ENCODE results near the gene IRAK4.
"Not testable (repeated sequence)": the region's sequence is repeated elsewhere in the genome, so short reads cannot be mapped to it uniquely, and the experiment has no call there.

Gene IRAK4

DNA sequence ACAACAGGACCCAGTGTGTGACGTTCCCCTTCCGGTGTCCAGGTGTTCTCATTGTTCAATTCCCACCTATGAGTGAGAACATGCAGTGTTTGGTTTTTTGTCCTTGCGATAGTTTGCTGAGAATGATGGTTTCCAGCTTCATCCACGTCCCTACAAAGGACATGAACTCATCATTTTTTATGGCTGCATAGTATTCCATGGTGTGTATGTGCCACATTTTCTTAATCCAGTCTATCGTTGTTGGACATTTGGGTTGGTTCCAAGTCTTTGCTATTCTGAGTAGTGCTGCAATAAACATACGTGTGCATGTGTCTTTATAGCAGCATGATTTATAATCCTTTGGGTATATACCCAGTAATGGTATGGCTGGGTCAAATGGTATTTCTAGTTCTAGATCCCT is 7.4 kb upstream of the IRAK4 start:
- not testable (repeated sequence) for H3K27ac Mint-ChIP-seq; H3K9me3 Mint-ChIP-seq (ENCODE audit: low read depth); H3K27me3 Mint-ChIP-seq; H3K4me3 Mint-ChIP-seq
- Mint-ChIP-seq H3K36me3 (peaks cover 34% of the 10 kb centered on the region), H3K4me1 (ENCODE audit: low read depth) (peaks cover 38% of the 10 kb centered on the region)

DNA sequence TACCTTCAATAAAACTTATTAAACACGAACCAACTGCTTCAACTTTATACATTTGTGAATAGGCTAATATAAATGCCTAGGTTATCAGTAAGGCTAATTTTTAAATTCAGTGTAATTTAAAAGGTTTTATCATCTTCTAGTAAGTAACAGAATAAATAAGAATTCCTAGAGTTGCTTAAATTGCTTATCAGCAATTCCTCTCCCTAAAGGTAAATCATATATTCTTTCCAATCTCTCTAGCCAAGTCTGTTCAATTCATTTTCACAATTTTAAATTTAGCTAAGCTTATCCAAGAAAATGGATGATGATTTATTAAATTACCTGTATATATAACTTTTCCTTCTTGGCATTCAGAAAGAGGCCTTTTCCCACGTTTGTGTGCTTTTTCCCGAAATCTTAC is 4.7 kb upstream of the IRAK4 start:
- H3K9me3 Mint-ChIP-seq (ENCODE audit: low read depth): peaks cover 3% of the 10 kb centered on the region
- H3K4me1 Mint-ChIP-seq (ENCODE audit: low read depth): peaks cover 54% of the 10 kb centered on the region
- peaks cover 39% of the 10 kb centered on the region for H3K36me3 Mint-ChIP-seq
- H3K27ac Mint-ChIP-seq: no peak overlapping the region
- H3K27me3 Mint-ChIP-seq: no peaks in the 10 kb centered on the region
- peak overlapping the region; percentile 13 for H3K4me3 Mint-ChIP-seq

GRCh38 chr12:43758247-43758727 is 464 bp upstream of the IRAK4 start:
- peaks cover 24% of the 10 kb centered on the region for H3K36me3 Mint-ChIP-seq
- H3K4me1 Mint-ChIP-seq (ENCODE audit: low read depth): peaks cover 79% of the 10 kb centered on the region
- peak overlapping the region; percentile 96 for H3K4me3 Mint-ChIP-seq
- H3K27me3 Mint-ChIP-seq: no peaks in the 10 kb centered on the region
- no peaks in the 10 kb centered on the region for H3K9me3 Mint-ChIP-seq (ENCODE audit: low read depth)
- H3K27ac Mint-ChIP-seq: peak overlapping the region; percentile 97

GRCh38 chr12:43760396-43760795 is 1.6 kb downstream of the IRAK4 start:
- Mint-ChIP-seq H3K9me3 (ENCODE audit: low read depth) (no peaks in the 10 kb centered on the region), H3K27ac (peak overlapping the region; percentile 70), H3K4me1 (ENCODE audit: low read depth) (peaks cover 68% of the 10 kb centered on the region), H3K36me3 (peaks cover 9% of the 10 kb centered on the region), H3K4me3 (peak overlapping the region; percentile 96), H3K27me3 (no peaks in the 10 kb centered on the region)

- Mint-ChIP-seq H3K27ac (peak overlapping the region; percentile 50), H3K27me3 (no peaks in the 10 kb centered on the region), H3K4me3 (peak overlapping the region; percentile 96)
These were observed 2.7 kb downstream of the IRAK4 start for GRCh38 chr12:43761500-43761899.

DNA sequence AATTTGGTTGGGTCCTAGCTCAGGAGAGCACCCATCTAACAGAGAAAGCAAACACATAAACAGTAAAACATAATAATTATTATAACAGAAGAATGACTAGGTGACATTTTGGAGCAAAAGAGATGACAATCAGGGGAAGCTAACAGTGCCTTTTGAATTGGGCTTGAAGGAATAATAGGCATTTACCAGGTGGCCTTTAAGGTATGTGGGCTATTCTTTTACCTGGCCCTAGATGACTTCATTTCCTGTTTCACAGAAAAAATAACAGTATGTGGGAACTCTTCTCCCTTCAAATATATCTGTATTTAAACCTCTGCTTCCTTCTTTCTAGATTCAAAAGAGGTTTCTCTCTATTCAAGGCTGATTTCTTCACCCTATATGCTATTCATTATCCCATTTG is 3.8 kb downstream of the IRAK4 start:
- no peaks in the 10 kb centered on the region for H3K36me3 Mint-ChIP-seq
- no peaks in the 10 kb centered on the region for H3K27me3 Mint-ChIP-seq
- no peaks in the 10 kb centered on the region for H3K9me3 Mint-ChIP-seq (ENCODE audit: low read depth)
- H3K4me1 Mint-ChIP-seq (ENCODE audit: low read depth): peaks cover 51% of the 10 kb centered on the region
- H3K4me3 Mint-ChIP-seq: peak overlapping the region; percentile 96
- peak overlapping the region; percentile 50 for H3K27ac Mint-ChIP-seq

More at GRCh38 chr12:43761500-43761899, 2.7 kb downstream of the IRAK4 start:
- Mint-ChIP-seq H3K36me3 (peaks cover 5% of the 10 kb centered on the region), H3K9me3 (ENCODE audit: low read depth) (no peaks in the 10 kb centered on the region), H3K4me1 (ENCODE audit: low read depth) (peaks cover 58% of the 10 kb centered on the region)

GRCh38 chr12:43763769-43764168 is 5.0 kb downstream of the IRAK4 start:
- Mint-ChIP-seq H3K4me1 (ENCODE audit: low read depth) (peaks cover 45% of the 10 kb centered on the region), H3K36me3 (no peaks in the 10 kb centered on the region), H3K4me3 (no peak overlapping the region), H3K27ac (no peak overlapping the region), H3K27me3 (no peaks in the 10 kb centered on the region), H3K9me3 (ENCODE audit: low read depth) (no peaks in the 10 kb centered on the region)

GRCh38 chr12:43764528-43764927 is 5.8 kb downstream of the IRAK4 start:
- no peaks in the 10 kb centered on the region for H3K36me3 Mint-ChIP-seq
- H3K27ac Mint-ChIP-seq: no peak overlapping the region
- H3K4me1 Mint-ChIP-seq (ENCODE audit: low read depth): peaks cover 43% of the 10 kb centered on the region
- no peaks in the 10 kb centered on the region for H3K9me3 Mint-ChIP-seq (ENCODE audit: low read depth)
- H3K27me3 Mint-ChIP-seq: no peaks in the 10 kb centered on the region
- no peak overlapping the region for H3K4me3 Mint-ChIP-seq

GRCh38 chr12:43766291-43766690 is 7.5 kb downstream of the IRAK4 start:
- H3K27me3 Mint-ChIP-seq: no peaks in the 10 kb centered on the region
- no peak overlapping the region for H3K4me3 Mint-ChIP-seq
- peaks cover 11% of the 10 kb centered on the region for H3K36me3 Mint-ChIP-seq
- H3K4me1 Mint-ChIP-seq (ENCODE audit: low read depth): peaks cover 36% of the 10 kb centered on the region
- no peak overlapping the region for H3K27ac Mint-ChIP-seq
- H3K9me3 Mint-ChIP-seq (ENCODE audit: low read depth): no peaks in the 10 kb centered on the region

DNA sequence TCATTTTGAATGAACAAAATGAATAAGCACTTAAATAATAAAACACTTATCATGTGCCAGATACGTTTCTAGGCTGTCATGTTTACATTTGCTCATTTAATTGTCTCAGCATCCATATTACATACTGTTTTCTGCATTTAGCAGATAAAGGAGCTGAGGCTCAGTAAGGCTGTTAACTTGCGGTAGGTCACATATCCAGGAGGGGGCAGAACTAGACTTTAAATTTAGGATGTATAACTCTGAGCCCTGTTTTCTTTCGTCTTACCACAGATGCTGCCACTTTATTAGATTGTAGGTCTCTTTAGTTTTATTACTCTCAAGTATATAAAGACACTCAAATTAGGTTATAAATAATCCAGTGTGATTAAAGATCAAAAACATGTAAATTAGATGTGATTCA is 17.7 kb downstream of the IRAK4 start:
- H3K36me3 Mint-ChIP-seq: peaks cover 5% of the 10 kb centered on the region
- H3K27ac Mint-ChIP-seq: no peak overlapping the region
- no peak overlapping the region for H3K4me3 Mint-ChIP-seq
- H3K4me1 Mint-ChIP-seq (ENCODE audit: low read depth): peaks cover 5% of the 10 kb centered on the region
- no peaks in the 10 kb centered on the region for H3K27me3 Mint-ChIP-seq
- no peaks in the 10 kb centered on the region for H3K9me3 Mint-ChIP-seq (ENCODE audit: low read depth)

DNA sequence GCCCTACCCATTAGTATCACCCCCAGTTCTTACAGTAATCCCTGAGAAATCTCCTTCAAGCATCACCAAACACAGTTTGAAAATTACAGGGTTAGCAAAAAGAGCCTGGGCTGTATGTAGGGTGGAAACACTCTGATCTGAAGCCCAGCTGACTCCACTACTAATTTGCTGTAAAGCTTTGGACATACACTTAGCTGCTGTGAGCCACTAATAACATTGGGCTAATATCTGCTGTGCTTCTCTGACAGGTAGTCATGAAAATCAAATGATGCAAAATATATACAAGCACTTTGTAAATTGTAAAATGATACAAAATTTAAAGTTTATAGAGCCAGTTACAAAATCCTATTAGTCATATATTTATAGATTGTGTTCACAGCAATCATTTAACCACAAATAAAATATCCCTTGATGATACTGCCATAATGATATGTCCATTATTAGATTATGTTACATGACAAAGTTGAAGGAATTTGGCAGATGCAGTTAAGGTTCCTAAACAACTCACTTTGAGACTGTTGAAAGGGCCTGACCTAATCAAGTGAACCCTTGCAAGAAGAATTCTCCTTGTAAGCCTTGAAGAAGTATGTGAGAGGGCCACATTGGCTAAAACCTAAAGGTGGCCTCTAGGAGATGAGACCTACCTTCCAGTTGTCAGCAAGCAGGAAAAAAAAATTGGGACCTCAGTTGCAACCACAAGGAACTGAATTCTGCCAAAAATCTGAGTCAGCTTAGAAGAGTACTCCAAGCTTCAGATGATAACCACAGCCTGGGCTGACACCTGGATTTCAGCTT is 28.3 kb downstream of the IRAK4 start:
- no peaks in the 10 kb centered on the region for H3K4me1 Mint-ChIP-seq (ENCODE audit: low read depth)
- H3K27me3 Mint-ChIP-seq: no peaks in the 10 kb centered on the region
- H3K27ac Mint-ChIP-seq: no peak overlapping the region
- H3K9me3 Mint-ChIP-seq (ENCODE audit: low read depth): no peaks in the 10 kb centered on the region
- no peak overlapping the region for H3K4me3 Mint-ChIP-seq
- peaks cover 12% of the 10 kb centered on the region for H3K36me3 Mint-ChIP-seq

- H3K4me3 Mint-ChIP-seq: no peak overlapping the region
These were observed 31.2 kb downstream of the IRAK4 start for GRCh38 chr12:43789941-43790340.

DNA sequence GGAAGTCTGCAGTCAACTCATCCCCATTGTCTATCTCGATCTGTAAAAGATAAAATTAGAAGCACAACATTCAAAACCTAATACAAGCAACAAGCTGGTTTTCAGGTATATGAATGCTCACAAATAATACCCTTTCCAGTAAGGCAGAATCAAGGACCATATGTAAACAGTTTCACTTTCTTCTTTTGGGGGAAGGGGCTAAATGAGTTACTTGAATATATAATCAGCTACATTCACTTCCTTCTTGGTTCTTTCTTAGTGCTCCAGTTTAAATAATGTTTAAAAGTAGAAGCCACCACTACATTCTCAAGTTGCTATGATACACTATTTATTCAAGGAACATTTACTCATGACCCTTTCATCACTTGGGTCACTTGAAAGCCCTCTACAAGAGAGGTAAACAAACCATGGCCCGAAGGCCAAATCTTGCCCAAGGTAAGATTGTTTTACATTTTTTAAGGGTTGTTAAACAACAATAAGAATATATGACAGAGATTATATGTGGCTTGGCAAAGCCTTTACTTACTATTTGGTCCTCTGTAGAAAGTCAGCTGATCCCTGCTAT is 37.0 kb downstream of the IRAK4 start:
- Mint-ChIP-seq H3K27me3 (no peaks in the 10 kb centered on the region), H3K27ac (peak overlapping the region; percentile 24), H3K9me3 (ENCODE audit: low read depth) (no peaks in the 10 kb centered on the region), H3K36me3 (peaks cover 9% of the 10 kb centered on the region), H3K4me3 (no peak overlapping the region), H3K4me1 (ENCODE audit: low read depth) (peaks cover 7% of the 10 kb centered on the region)

More at GRCh38 chr12:43789941-43790340, 31.2 kb downstream of the IRAK4 start:
- Mint-ChIP-seq H3K4me1 (ENCODE audit: low read depth) (no peaks in the 10 kb centered on the region), H3K9me3 (ENCODE audit: low read depth) (no peaks in the 10 kb centered on the region), H3K27me3 (no peaks in the 10 kb centered on the region), H3K27ac (no peak overlapping the region), H3K36me3 (peaks cover 15% of the 10 kb centered on the region)

DNA sequence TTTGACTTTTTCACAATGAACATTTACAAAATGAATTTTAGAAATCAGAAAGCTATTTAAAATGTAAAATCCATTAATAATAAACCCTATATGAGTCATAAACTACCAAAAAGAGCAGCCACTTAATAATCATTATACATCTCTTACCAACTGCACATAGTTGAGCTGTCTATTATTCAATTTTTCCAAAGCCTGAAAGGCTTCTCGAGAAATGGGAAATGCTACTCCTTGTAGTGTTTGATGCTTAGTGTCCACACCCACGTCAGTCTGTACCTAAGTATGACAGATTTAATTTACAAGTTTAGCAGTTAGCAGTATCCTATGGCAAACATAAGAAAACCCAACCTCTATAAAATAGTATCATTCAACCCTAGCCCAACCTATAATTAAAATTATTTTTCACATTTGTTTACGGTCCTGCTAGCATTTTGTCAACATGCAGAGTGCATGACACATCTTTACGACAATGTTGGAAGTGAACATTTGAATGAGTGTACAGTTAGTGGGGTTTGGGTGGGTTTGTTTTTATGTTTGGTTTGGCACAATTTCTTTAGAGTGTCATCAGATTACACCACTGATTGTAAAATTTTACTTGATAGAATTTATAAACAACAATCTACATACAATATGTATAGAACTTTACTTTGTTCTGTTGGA is 38.9 kb downstream of the IRAK4 start:
- peak overlapping the region; percentile 79 for H3K27ac Mint-ChIP-seq
- H3K4me1 Mint-ChIP-seq (ENCODE audit: low read depth): peaks cover 14% of the 10 kb centered on the region
- no peaks in the 10 kb centered on the region for H3K9me3 Mint-ChIP-seq (ENCODE audit: low read depth)
- no peaks in the 10 kb centered on the region for H3K27me3 Mint-ChIP-seq
- no peak overlapping the region for H3K4me3 Mint-ChIP-seq
- H3K36me3 Mint-ChIP-seq: peaks cover 6% of the 10 kb centered on the region

- H3K4me1 Mint-ChIP-seq (ENCODE audit: low read depth): peaks cover 46% of the 10 kb centered on the region
- peaks cover 7% of the 10 kb centered on the region for H3K36me3 Mint-ChIP-seq
- peak overlapping the region; percentile 100 for H3K4me3 Mint-ChIP-seq
- no peaks in the 10 kb centered on the region for H3K27me3 Mint-ChIP-seq
- no peaks in the 10 kb centered on the region for H3K9me3 Mint-ChIP-seq (ENCODE audit: low read depth)
- peak overlapping the region; percentile 90 for H3K27ac Mint-ChIP-seq
These were observed 46.6 kb downstream of the IRAK4 start for GRCh38 chr12:43805149-43805859.
